GM18951 (cell line): ENCODE measurements around the gene LAMC1.

Experiments
- POLR2A ChIP-seq: IDR thresholded peaks from 4 replicates; pipeline ENCODE4 v1.6.1; 2011; ENCODE audit warnings: mild to moderate bottlenecking; ENCODE audit not compliant: insufficient read length, insufficient read depth; ENCODE audit errors: extremely low read depth
- in situ Hi-C: fragments of 300-500 bp; cut with MboI; formaldehyde crosslinking; loops from one replicate; pipeline ENCODE4 v1.12.0; 2022; ENCODE audit warnings: low sequenced_read_pairs, mixed read lengths, inconsistent platforms; ENCODE audit not compliant: unreplicated experiment

Gene LAMC1

GRCh38 chr1:183025010-183025337 is 1.8 kb downstream of the LAMC1 start:
- TF ChIP-seq POLR2A, result no peak
- in situ Hi-C loops, result no loop called here

DNA sequence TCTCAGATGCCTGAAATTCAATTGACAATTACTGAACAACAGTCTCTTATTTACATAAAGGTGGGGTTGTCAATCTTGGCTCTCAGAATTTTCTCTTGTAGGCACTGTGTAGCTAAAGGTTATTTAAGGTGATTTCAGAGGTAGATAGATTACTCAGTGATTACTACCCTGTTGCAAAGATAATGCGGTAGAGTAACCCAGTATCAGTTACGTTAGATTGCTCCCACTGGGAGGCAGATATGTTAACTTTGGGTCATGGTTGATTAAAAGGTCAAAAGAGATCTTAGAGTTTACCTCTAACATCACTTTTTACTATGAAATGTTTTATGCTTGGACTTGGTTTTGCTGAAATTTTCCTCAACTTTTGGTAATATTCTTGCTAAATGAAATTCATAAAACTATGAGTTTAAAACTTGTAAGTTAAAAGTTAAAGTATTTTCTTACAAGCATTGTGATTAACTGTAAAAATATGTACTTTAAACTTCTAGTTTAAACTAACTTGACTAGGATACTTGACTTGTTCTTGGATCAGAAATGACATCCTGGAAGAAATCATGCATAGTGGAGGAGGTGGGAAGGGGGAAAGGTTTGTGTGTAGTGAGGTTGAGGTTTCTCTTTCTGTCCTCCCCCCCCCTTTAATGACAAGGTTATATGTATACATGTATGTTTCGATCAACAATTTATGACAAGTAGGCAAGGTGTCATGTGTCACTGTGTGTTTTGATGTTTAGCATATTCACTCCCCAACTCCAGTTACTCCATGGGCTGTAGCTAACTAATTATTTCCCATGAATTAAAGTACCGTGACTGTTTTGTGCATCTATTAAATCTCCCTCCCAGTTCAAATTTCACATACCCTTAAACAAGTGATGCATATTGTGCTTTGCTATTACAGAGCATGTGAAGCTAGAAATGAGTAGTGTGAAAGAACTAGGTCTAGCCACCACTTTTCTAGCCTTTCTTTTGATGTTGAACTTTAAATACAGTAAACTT is 2.9 kb downstream of the LAMC1 start:
- TF ChIP-seq POLR2A, result no peak
- in situ Hi-C loops, result no loop called here

- in situ Hi-C loops, result no loop called here
- TF ChIP-seq POLR2A, result no peak
These were observed 3.8 kb downstream of the LAMC1 start for GRCh38 chr1:183027031-183027430.

DNA sequence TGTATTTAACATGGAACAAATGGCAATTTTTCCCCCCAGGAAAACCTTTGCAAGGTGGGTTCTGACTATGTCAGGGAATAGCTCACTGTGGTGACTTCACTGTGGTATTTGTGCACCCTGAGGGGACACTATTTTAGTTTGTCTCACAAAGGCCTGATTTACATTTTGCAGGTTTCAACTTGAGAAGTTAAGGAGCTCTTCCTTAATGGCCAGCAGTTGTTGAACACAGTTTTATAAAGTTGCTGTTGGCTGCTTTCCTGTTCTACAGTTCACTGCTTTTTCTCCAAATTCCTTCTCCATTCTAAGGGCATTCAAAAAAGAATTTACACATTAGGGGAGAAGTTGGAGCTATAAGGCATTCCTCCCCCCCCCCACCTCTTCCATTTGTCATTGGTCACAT is 4.6 kb downstream of the LAMC1 start:
- no peak for TF ChIP-seq POLR2A
- in situ Hi-C loops, result no loop called here

DNA sequence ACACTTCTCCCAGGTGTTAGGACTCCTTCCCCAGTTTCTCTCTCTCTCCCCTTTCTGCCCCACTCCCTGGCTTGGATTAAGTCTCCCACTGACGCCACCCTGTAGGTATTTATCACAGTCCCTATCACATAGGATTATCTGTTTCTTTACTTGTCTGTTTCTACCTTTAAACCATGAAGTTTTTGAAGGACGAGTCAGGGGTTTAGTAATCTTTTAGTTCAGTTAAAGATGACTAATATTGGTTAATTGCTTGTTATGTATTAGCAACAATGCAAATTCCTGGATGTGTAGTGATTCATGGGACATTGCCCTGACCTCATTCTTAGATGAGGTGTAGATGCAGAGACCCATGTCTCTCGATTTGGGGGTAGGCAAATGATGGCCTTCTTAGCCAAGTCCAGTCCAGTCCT is 6.4 kb downstream of the LAMC1 start:
- in situ Hi-C loops, result no loop called here
- no peak for TF ChIP-seq POLR2A

GRCh38 chr1:183030053-183030452 is 6.8 kb downstream of the LAMC1 start:
- TF ChIP-seq POLR2A, result no peak
- in situ Hi-C loops, result no loop called here

DNA sequence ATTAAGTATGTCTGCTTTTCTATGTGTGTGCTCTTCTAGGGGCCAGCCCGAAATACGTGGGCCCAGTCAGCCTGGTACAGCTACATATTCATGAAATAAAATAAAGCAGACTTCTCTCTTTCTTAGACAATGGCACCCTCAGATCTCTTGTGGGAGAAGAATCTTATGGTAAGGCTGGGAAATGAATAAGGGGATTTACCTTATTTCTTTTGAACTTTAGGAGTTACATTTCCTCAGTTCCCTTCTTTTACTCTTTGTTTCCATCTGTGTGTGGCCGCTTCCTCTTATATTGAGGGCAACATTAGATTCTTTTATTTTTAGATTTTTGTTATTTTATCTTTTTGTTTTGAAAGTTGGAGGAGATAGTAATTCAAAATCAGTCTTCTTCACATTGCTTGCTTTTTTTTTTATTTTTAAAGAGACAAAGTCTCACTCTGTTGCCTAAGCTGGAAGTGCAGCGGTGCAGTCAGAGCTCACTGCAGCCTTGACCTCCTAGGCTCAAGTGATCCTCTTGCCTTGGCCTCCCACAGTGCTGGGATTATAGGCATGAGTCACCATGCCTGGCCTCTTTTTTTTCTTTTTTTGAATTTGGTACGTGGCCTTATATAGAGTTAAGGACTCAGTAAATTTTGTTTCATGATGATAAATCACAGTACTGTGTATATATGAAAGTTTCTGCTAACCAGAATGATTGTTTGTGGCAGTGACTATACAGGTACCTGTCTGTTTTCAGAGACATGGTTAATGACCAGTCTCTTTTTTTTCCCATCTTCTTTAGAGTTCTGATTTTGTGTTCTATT is 9.1 kb downstream of the LAMC1 start:
- in situ Hi-C loops, result no loop called here
- no peak for TF ChIP-seq POLR2A

- in situ Hi-C loops, result no loop called here
These were observed 10.0 kb downstream of the LAMC1 start for GRCh38 chr1:183033205-183033604.

DNA sequence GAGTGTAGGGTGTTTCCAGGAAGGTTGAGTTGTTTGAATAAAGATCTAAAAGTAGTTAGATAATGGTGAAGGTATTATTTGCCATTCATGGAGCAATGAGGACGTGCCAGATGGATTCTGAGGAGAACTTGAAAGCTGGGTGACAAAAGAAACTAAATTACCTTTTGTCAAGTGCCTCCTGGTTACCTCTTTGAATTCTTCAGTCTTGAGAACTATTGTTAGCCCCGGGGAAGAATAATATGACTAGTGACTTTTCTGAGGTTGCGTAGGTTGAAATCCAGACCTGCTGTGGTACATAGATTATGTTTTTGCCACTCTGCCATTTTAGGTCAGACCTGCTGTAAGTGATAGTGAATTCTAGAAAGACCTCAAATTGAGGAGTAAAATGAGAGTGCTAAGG is 11.5 kb downstream of the LAMC1 start:
- TF ChIP-seq POLR2A, result no peak
- in situ Hi-C loops, result no loop called here

More at GRCh38 chr1:183033205-183033604, 10.0 kb downstream of the LAMC1 start:
- TF ChIP-seq POLR2A, result no peak

DNA sequence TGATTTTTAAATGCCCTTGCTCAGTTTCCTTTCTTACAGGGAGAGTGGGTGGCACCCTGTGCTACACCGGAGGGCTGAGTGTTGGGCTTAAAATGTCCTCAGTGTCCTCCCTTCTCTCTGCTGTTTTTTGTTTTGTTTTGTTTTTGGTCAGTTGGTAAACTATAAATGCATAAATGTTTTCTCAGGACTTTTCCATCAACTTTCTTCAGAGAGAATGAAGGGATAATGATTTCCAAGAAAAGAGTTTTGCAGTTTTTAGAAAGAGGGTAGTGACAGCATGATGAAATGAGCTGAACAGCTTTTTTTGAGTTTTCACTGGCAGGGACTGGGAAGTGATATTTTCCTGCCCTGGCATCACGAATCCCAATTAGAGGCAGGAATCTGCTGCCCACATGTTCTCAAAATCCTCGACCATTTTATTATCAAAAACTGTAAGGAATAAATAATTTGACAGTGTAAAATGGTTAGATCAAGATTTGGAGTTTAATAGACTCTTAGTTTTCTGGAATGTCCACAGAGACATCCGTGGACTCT is 15.2 kb downstream of the LAMC1 start:
- in situ Hi-C loops, result no loop called here
- TF ChIP-seq POLR2A, result no peak

GRCh38 chr1:183038913-183039312 is 15.7 kb downstream of the LAMC1 start:
- in situ Hi-C loops, result no loop called here
- no peak for TF ChIP-seq POLR2A

GRCh38 chr1:183039330-183039729 is 16.1 kb downstream of the LAMC1 start:
- in situ Hi-C loops, result no loop called here
- no peak for TF ChIP-seq POLR2A

DNA sequence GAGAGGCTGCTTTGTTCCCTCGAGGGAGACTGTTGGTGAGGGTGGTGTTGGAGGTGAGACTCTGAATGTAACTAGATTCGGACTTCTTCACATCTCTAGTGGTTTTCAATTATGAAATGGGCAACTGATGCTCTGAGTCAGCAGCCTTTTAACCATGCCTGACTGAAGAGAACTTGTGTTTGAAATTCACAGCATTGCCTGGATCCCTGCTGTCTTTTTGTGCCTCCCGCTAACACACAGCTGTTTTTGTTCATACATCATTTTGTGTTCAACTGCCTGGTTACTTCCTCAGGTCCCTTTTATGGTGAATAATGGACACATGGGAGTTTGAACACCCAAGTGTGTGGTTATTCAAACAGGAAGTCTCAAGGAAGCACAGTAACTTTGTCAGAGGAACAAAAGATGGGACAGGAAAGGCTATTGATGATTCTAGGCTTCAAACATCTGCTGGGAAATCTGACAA is 16.8 kb downstream of the LAMC1 start:
- no peak for TF ChIP-seq POLR2A
- in situ Hi-C loops, result no loop called here

DNA sequence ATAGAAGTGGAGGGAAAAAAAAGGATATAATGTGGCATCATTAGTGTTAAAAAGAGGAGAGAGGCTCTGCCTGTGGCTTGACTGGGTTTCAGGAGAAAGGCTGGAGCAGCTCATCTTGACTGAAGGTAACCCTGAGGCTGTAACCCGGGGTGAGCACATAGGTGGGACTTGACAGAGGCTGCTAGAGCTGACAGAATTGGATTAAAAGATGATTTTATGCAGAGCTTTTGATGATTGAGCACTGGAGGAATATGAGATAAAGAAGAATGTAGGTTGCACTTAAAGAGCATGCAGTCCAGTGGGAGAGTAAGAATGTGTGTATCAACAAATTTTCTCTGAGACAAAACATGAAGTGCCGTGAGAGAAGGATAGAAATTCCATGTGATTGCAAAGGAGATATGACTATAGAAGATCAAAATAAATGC is 17.3 kb downstream of the LAMC1 start:
- no peak for TF ChIP-seq POLR2A
- in situ Hi-C loops, result no loop called here

GRCh38 chr1:183043254-183043653 is 20.0 kb downstream of the LAMC1 start:
- in situ Hi-C loops, result no loop called here
- no peak for TF ChIP-seq POLR2A
